Keratinocyte (primary cell): ENCODE results near the gene GPC3. TPM values are rescaled to one million over a fixed set of nuclear protein-coding genes. Genes with fewer than 3 reads are reported as not detected.

ENCODE experiments used
- DNase-seq: peaks from one replicate; pipeline ENCODE4 v3.0.0-alpha.2; 2011; ENCODE audit warnings: low read depth, missing footprints, low spot score
- FAIRE-seq: peaks from 2 replicates; lab custom pipeline; 2011; peaks lifted over from hg19 to GRCh38; lab: Jason Lieb, UNC
- H2AFZ ChIP-seq: 2 replicates; pipeline ENCODE4 v1.6.0; 2012; ENCODE audit warnings: low read length, control low read depth, inconsistent platforms; ENCODE audit not compliant: control insufficient read depth
- H3K27ac ChIP-seq: 2 replicates; pipeline ENCODE4 v1.5.1; 2011; ENCODE audit warnings: low read length; ENCODE audit not compliant: control insufficient read depth, insufficient read depth
- H3K27me3 ChIP-seq: 3 replicates; pipeline ENCODE4 v1.6.0; 2011; ENCODE audit warnings: low read length; ENCODE audit not compliant: control insufficient read depth, insufficient read depth; ENCODE audit errors: extremely low read depth
- H3K36me3 ChIP-seq, 2 experiments: 2 replicates in 1 of 2; 3 replicates in 1 of 2; pipeline ENCODE4 v1.5.1; 2011; ENCODE audit warnings: low read length in 2 of 2, mild to moderate bottlenecking in 1 of 2; ENCODE audit not compliant: control insufficient read depth in 2 of 2, insufficient read depth in 2 of 2; ENCODE audit errors: extremely low read depth in 1 of 2
- H3K4me1 ChIP-seq: 3 replicates; pipeline ENCODE4 v1.5.1; 2011; ENCODE audit warnings: low read length; ENCODE audit not compliant: control insufficient read depth, insufficient read depth; ENCODE audit errors: extremely low read depth
- H3K4me2 ChIP-seq: 3 replicates; pipeline ENCODE4 v1.6.0; 2011; ENCODE audit warnings: low read depth, low read length; ENCODE audit not compliant: control insufficient read depth, insufficient read depth; ENCODE audit errors: extremely low read depth
- H3K4me3 ChIP-seq, 3 experiments: fragments of 200-600 bp in 1 of 3; sonication (generic) in 1 of 3; 2 replicates in 2 of 3; 3 replicates in 1 of 3; pipeline ENCODE4 v1.5.1; 2011 to 2016; ENCODE audit warnings: low read length in 3 of 3, mild to moderate bottlenecking in 3 of 3, control low read depth in 2 of 3, inconsistent platforms in 1 of 3, low read depth in 1 of 3, mixed read lengths in 1 of 3, mixed run types in 1 of 3, moderate library complexity in 1 of 3; ENCODE audit not compliant: control insufficient read depth in 2 of 3, insufficient read depth in 2 of 3; ENCODE audit errors: extremely low read depth in 1 of 3
- H3K79me2 ChIP-seq: 2 replicates; pipeline ENCODE4 v1.6.0; 2012; ENCODE audit warnings: low read length; ENCODE audit not compliant: control insufficient read depth, insufficient read depth
- H3K9ac ChIP-seq: 3 replicates; pipeline ENCODE4 v1.6.0; 2011; ENCODE audit warnings: low read length; ENCODE audit not compliant: control insufficient read depth, insufficient read depth; ENCODE audit errors: extremely low read depth
- H3K9me1 ChIP-seq: 3 replicates; pipeline ENCODE4 v1.6.0; 2011; ENCODE audit warnings: low read length; ENCODE audit not compliant: control insufficient read depth, insufficient read depth; ENCODE audit errors: extremely low read depth
- H3K9me3 ChIP-seq: 2 replicates; pipeline ENCODE4 v1.5.1; 2012; ENCODE audit warnings: low read depth, low read length; ENCODE audit not compliant: control insufficient read depth
- H4K20me1 ChIP-seq: 3 replicates; pipeline ENCODE4 v1.6.0; 2011; ENCODE audit warnings: low read length; ENCODE audit not compliant: control insufficient read depth, insufficient read depth; ENCODE audit errors: extremely low read depth
- EZH2 ChIP-seq: IDR thresholded peaks from one replicate; pipeline ENCODE4 v1.6.1; 2012; ENCODE audit warnings: inconsistent platforms, mild to moderate bottlenecking, low read length, moderate library complexity
- dilution Hi-C: fragments of 300-500 bp; cut with MboI; formaldehyde crosslinking; loops from one replicate; pipeline ENCODE4 v1.7.0; 2020; ENCODE audit warnings: low sequenced_read_pairs; ENCODE audit not compliant: extremely low pct_ligation_motif_present
- polyA plus RNA-seq, 5 experiments: library from polyadenylated mRNA; depleted of rRNA in 3 of 5; stranded (reverse) in 3 of 5; stranded (forward) in 1 of 5; unstranded in 1 of 5; fragments of >200 nt; gene quantifications; 1 replicate in 1 of 5; 2 replicates in 3 of 5; 3 replicates in 1 of 5; pipeline versions ENCODE4 v1.2.1 to v1.2.3, GENCODE V29; 2011 to 2012; ENCODE audit warnings: missing spikeins in 2 of 5, low read depth in 1 of 5, low replicate concordance in 1 of 5
- TF ChIP-seq, protein P1 (sequence below), 3 experiments: IDR thresholded peaks in 1 of 3; conservative IDR thresholded peaks in 1 of 3; optimal IDR thresholded peaks in 1 of 3; 2 replicates in 2 of 3; 3 replicates in 1 of 3; pipeline versions ENCODE3 to v1.5.1; 2011; ENCODE audit warnings: low read length in 3 of 3, mild to moderate bottlenecking in 3 of 3, moderate library complexity in 2 of 3, control low read depth in 1 of 3, inconsistent platforms in 1 of 3; ENCODE audit not compliant: insufficient read depth in 2 of 3; ENCODE audit errors: extremely low read depth in 1 of 3

GPC3 gene
- polyA plus RNA-seq, 1 donor (not counting 4 experiments of a cell fraction or from before 2014, with no cell fraction given) = 0.03 TPM

DNA sequence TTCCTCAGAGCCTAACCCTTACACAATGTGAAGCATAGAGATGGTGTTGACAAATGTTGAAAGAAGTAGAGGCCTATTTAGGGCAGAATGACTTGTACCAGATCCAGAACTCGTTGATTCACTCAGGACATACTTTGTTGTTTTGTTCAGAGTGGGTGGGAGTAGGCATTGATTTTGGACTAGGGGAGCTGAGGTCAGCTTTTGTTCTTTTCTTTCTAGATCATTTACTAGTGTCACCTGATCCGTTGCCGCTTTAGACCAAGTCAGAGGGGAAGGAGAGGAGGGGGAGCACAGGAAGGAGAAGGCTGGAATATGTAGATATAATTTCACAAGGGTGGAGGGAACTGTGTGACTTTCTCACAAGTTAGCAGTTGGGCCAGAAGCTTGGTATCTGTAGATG lies 287.7 kb downstream of the GPC3 start:
- no peak overlapping the region for H3K4me2 ChIP-seq
- H3K9ac ChIP-seq = no peak overlapping the region
- H3K9me3 ChIP-seq = no peaks in the 10 kb centered on the region
- FAIRE-seq (no peak), DNase-seq (no peak)
- no peaks in the 10 kb centered on the region for H3K4me1 ChIP-seq
- no peaks in the 10 kb centered on the region for H3K9me1 ChIP-seq
- no peak overlapping the region for H3K27ac ChIP-seq
- no peaks in the 10 kb centered on the region for H3K79me2 ChIP-seq
- dilution Hi-C loops = no loop called here
- no peak overlapping the region for H3K4me3 ChIP-seq
- no peaks in the 10 kb centered on the region for H3K36me3 ChIP-seq
- H4K20me1 ChIP-seq = no peaks in the 10 kb centered on the region
- H2AFZ ChIP-seq = no peak overlapping the region
- TF ChIP-seq EZH2 = no peak
- TF ChIP-seq, protein P1, sequence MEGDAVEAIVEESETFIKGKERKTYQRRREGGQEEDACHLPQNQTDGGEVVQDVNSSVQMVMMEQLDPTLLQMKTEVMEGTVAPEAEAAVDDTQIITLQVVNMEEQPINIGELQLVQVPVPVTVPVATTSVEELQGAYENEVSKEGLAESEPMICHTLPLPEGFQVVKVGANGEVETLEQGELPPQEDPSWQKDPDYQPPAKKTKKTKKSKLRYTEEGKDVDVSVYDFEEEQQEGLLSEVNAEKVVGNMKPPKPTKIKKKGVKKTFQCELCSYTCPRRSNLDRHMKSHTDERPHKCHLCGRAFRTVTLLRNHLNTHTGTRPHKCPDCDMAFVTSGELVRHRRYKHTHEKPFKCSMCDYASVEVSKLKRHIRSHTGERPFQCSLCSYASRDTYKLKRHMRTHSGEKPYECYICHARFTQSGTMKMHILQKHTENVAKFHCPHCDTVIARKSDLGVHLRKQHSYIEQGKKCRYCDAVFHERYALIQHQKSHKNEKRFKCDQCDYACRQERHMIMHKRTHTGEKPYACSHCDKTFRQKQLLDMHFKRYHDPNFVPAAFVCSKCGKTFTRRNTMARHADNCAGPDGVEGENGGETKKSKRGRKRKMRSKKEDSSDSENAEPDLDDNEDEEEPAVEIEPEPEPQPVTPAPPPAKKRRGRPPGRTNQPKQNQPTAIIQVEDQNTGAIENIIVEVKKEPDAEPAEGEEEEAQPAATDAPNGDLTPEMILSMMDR (optimal IDR thresholded peaks at IDR 0.05 in 1 of 3, IDR thresholded peaks at IDR 0.05 in 1 of 3, conservative IDR thresholded peaks at IDR 0.05 in 1 of 3; ENCODE audit: extremely low read depth in 1 of 3, insufficient read depth in 2 of 3, low read length in 3 of 3) = no peak
- H3K27me3 ChIP-seq = no peaks in the 10 kb centered on the region

DNA sequence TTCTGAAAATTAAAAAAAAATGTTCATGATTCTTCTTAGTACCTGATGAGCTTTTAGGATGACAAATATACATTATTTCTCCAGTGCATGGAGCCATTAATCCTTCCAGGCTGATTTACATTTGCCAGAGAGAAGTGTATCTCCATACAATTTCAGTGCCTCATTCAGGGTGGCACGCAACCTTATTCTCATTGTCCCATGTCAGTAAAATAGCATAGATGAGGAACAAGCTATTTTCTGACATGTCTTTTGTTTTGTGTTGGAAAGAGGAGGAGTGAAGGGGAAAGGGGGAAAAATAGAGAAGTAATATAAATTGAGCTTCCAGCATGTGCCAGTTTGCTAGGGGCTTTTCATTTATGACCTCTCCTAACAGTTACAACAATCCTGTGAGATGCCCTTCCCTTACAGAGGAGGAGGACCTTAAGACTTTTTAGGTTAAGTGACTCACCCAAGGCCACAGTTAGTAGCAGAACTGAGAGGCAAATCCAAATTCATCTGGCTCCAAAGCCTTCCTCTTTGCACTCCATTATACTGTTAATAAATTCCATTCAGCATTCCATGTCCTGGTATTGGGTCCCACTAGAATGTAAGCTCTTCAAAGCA lies 295.3 kb downstream of the GPC3 start:
- no peak overlapping the region for H2AFZ ChIP-seq
- no peaks in the 10 kb centered on the region for H3K9me3 ChIP-seq
- no peak overlapping the region for H3K4me2 ChIP-seq
- H3K9me1 ChIP-seq = no peaks in the 10 kb centered on the region
- no peaks in the 10 kb centered on the region for H3K4me1 ChIP-seq
- DNase-seq (no peak), FAIRE-seq (no peak)
- TF ChIP-seq, protein P1 (optimal IDR thresholded peaks at IDR 0.05 in 1 of 3, IDR thresholded peaks at IDR 0.05 in 1 of 3, conservative IDR thresholded peaks at IDR 0.05 in 1 of 3; ENCODE audit: extremely low read depth in 1 of 3, insufficient read depth in 2 of 3, low read length in 3 of 3) = no peak
- no peak for TF ChIP-seq EZH2
- H4K20me1 ChIP-seq = no peaks in the 10 kb centered on the region
- no peak overlapping the region for H3K4me3 ChIP-seq
- no peaks in the 10 kb centered on the region for H3K36me3 ChIP-seq
- dilution Hi-C loops = no loop called here
- no peak overlapping the region for H3K27ac ChIP-seq
- no peaks in the 10 kb centered on the region for H3K79me2 ChIP-seq
- H3K27me3 ChIP-seq = no peaks in the 10 kb centered on the region
- no peak overlapping the region for H3K9ac ChIP-seq
